ENCODE results near the gene LHX3.

GRCh38 chr9:136157477-136158265 lies 47.3 kb downstream of the LHX3 start:
- TF ChIP-seq, protein P1, sequence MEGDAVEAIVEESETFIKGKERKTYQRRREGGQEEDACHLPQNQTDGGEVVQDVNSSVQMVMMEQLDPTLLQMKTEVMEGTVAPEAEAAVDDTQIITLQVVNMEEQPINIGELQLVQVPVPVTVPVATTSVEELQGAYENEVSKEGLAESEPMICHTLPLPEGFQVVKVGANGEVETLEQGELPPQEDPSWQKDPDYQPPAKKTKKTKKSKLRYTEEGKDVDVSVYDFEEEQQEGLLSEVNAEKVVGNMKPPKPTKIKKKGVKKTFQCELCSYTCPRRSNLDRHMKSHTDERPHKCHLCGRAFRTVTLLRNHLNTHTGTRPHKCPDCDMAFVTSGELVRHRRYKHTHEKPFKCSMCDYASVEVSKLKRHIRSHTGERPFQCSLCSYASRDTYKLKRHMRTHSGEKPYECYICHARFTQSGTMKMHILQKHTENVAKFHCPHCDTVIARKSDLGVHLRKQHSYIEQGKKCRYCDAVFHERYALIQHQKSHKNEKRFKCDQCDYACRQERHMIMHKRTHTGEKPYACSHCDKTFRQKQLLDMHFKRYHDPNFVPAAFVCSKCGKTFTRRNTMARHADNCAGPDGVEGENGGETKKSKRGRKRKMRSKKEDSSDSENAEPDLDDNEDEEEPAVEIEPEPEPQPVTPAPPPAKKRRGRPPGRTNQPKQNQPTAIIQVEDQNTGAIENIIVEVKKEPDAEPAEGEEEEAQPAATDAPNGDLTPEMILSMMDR (IDR thresholded peaks at IDR 0.05): no peak
- TF ChIP-seq EZH2 (IDR thresholded peaks at IDR 0.05; ENCODE audit: borderline replicate concordance, insufficient read depth, low read depth, low read length, poor library complexity, severe bottlenecking): no peak

Measured in B cell (primary cell).